Prostate gland (tissue), 2 donors: ENCODE results near the gene UBR4. TPM values are rescaled to one million over a fixed set of nuclear protein-coding genes. Genes with fewer than 3 reads are reported as not detected.

ENCODE experiments used
- DNase-seq: peaks from one replicate; pipeline ENCODE4 v3.0.0-alpha.2; 2019; ENCODE audit warnings: low spot score
- H3K27ac ChIP-seq, 2 donors: fragments of 200-600 bp; sonication (generic); 2 replicates each; pipeline ENCODE4 v1.5.1; 2017 to 2019
- H3K27me3 ChIP-seq: fragments of 200-600 bp; sonication (generic); replicated peaks from 2 replicates; pipeline ENCODE4 v1.5.1; 2019; ENCODE audit not compliant: insufficient read depth
- H3K36me3 ChIP-seq, 2 donors: fragments of 200-600 bp; sonication (generic); 1 replicate in 1 of 2; 2 replicates in 1 of 2; pipeline versions ENCODE4 v1.5.1 to v1.8.1; 2017 to 2019
- H3K4me1 ChIP-seq: fragments of 200-600 bp; sonication (generic); replicated peaks from 2 replicates; pipeline ENCODE4 v1.5.1; 2019
- H3K4me3 ChIP-seq, 2 donors: fragments of 200-600 bp; sonication (generic); 2 replicates each; pipeline ENCODE4 v1.5.1; 2017 to 2019
- H3K9me3 ChIP-seq: fragments of 200-600 bp; sonication (generic); 2 replicates; pipeline ENCODE4 v1.5.1; 2017
- CTCF ChIP-seq, 4 experiments: fragments of 200-600 bp in 2 of 4; fragments of 450-650 bp in 2 of 4; sonication (generic) in 2 of 4; IDR thresholded peaks; 1 replicate in 3 of 4; 2 replicates in 1 of 4; pipeline ENCODE4 v1.5.1; 2016 to 2019; ENCODE audit warnings: antibody characterized with exemption in 4 of 4, mild to moderate bottlenecking in 2 of 4, moderate library complexity in 2 of 4
- POLR2A ChIP-seq: fragments of 450-650 bp; IDR thresholded peaks from one replicate; pipeline ENCODE4 v1.6.1; 2016; ENCODE audit warnings: antibody characterized with exemption, mild to moderate bottlenecking
- POLR2AphosphoS5 ChIP-seq: sonication (generic); formaldehyde crosslinking; IDR thresholded peaks from one replicate; pipeline ENCODE4 v1.6.1; 2017; ENCODE audit warnings: antibody characterized with exemption
- WGBS: methylation state at CpG from one replicate; pipeline ENCODE4 v1.1.5; 2018; 5-methylcytosine and 5-hydroxymethylcytosine counted together
- intact Hi-C: fragments of 100-400 bp; cut with DNase I; formaldehyde crosslinking; loops from one replicate; pipeline ENCODE4 v1.14.2; 2022
- total RNA-seq, 2 donors: library from RNA; depleted of rRNA; stranded (reverse); fragments of >200 nt; gene quantifications; one replicate each; pipeline ENCODE4 v1.1.0, GENCODE V29; 2016

The UBR4 gene
- total RNA-seq, 2 donors from 2014 or later, result 93.5 to 311 TPM

- intact Hi-C loops, result no loop called here
- no peaks in the 10 kb centered on the region for H3K4me1 ChIP-seq
- H3K9me3 ChIP-seq, result no peaks in the 10 kb centered on the region
- no peak for DNase-seq
- H3K27ac ChIP-seq, result no peak overlapping the region
- no peak overlapping the region for H3K4me3 ChIP-seq
- H3K36me3 ChIP-seq, result peaks cover 32 to 70% of the 10 kb centered on the region in 2 donors
- WGBS, result 87% methylated on average over 7 of the region's 7 CpGs
- no peak for TF ChIP-seq CTCF (IDR thresholded peaks at IDR 0.05)
- TF ChIP-seq POLR2A, result no peak
- no peak for TF ChIP-seq POLR2AphosphoS5
- H3K27me3 ChIP-seq, result no peaks in the 10 kb centered on the region
Measured at GRCh38 chr1:19112891-19113696, 97.0 kb downstream of the UBR4 start.

GRCh38 chr1:19110257-19110927, 99.7 kb downstream of the UBR4 start:
- H3K4me3 ChIP-seq, result no peak overlapping the region
- H3K27me3 ChIP-seq, result no peaks in the 10 kb centered on the region
- TF ChIP-seq POLR2AphosphoS5, result no peak
- no peak for TF ChIP-seq POLR2A
- no peak for TF ChIP-seq CTCF (IDR thresholded peaks at IDR 0.05)
- intact Hi-C loops, result no loop called here
- 87% methylated on average over 11 of the region's 11 CpGs for WGBS
- H3K4me1 ChIP-seq, result no peaks in the 10 kb centered on the region
- H3K27ac ChIP-seq, result no peak overlapping the region
- no peak for DNase-seq
- no peaks in the 10 kb centered on the region for H3K9me3 ChIP-seq
- peaks cover 39 to 61% of the 10 kb centered on the region in 2 donors for H3K36me3 ChIP-seq

DNA sequence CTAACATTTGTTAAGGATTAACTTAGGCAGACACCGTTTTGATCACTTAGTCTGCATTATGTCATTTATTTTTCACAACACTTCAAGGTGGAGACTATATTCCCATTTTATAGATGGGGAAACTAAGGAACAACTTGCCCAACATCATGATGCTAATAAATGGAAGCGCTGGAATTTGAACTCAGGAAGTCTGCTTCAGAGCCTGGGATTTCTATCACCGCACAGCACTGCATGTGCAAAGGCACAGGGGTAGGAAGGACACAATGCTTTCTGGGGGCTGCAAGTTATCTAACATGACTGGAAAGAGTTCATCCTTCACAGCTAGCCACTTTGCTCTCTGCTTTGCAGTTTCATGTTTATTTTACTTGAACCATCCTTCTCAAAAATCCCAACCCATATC, 100.5 kb downstream of the UBR4 start:
- 99% methylated on average over 3 of the region's 3 CpGs for WGBS
- intact Hi-C loops, result no loop called here
- Histone ChIP-seq H3K27me3 (no peaks in the 10 kb centered on the region), H3K4me1 (no peaks in the 10 kb centered on the region), H3K27ac (no peak overlapping the region), H3K9me3 (no peaks in the 10 kb centered on the region), H3K4me3 (no peak overlapping the region), H3K36me3 (peaks cover 39 to 61% of the 10 kb centered on the region in 2 donors)
- DNase-seq, result no peak
- TF ChIP-seq POLR2AphosphoS5 (no peak), CTCF (IDR thresholded peaks at IDR 0.05) (no peak), POLR2A (no peak)

GRCh38 chr1:19101244-19101643, 108.8 kb downstream of the UBR4 start:
- Histone ChIP-seq H3K27ac (no peak overlapping the region), H3K36me3 (peaks cover 21 to 24% of the 10 kb centered on the region in 2 donors), H3K4me1 (no peaks in the 10 kb centered on the region), H3K4me3 (no peak overlapping the region), H3K27me3 (no peaks in the 10 kb centered on the region), H3K9me3 (no peaks in the 10 kb centered on the region)
- no peak for DNase-seq
- intact Hi-C loops, result no loop called here
- TF ChIP-seq POLR2AphosphoS5 (no peak), CTCF (IDR thresholded peaks at IDR 0.05) (no peak), POLR2A (no peak)
- WGBS, result 78% methylated on average over 8 of the region's 8 CpGs
